GM12864 (cell line): ENCODE measurements around the gene RTN4RL1.
"Not testable (repeated sequence)": the region's sequence is repeated elsewhere in the genome, so short reads cannot be mapped to it uniquely, and the experiment has no call there.

Experiments
- DNase-seq: peaks from one replicate; pipeline ENCODE4 v3.0.0-alpha.2; 2011; ENCODE audit warnings: low read depth
- H3K4me3 ChIP-seq: 2 replicates; pipeline ENCODE4 v1.5.1; 2011; ENCODE audit warnings: mild to moderate bottlenecking, low read depth, low read length, control low read depth
- TF ChIP-seq, protein P1 (sequence below): IDR thresholded peaks from 2 replicates; pipeline ENCODE4 v1.5.1; 2011; ENCODE audit warnings: low read depth, mild to moderate bottlenecking, moderate library complexity, low read length, control low read depth, inconsistent platforms; ENCODE audit errors: missing control alignments

The RTN4RL1 gene

DNA sequence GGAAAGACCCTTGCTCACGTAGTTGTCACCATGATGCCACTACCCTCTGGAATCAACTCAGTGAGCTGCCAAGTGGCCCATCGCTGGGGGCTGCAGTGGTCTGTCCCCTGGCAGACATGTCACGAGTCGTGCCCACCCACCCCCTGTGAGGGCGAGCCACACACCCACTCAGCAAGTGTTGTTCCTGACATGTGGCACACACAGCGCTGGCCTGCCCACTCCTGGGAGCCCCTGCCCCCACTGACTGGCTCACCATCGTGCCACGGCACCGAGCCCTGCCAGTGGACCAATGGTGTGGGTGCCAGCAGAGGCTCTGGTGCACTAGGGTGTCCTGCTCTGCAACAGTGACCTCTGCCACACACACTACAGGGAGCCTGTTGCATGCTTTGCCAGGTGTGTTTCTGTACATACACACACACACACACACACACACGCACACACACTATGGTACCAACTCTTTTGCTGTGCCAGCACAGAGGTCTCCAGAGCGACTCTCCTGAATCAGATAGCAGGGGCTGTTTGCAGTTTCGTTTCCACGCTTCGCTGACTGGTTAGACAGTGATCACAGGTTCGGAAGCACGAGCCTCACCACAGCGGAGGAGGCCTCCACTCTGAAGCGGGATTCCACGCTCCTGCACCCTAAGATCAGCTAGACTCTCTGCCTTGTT, 7.7 kb downstream of the RTN4RL1 start:
- H3K4me3 ChIP-seq = no peak overlapping the region
- TF ChIP-seq, protein P1, sequence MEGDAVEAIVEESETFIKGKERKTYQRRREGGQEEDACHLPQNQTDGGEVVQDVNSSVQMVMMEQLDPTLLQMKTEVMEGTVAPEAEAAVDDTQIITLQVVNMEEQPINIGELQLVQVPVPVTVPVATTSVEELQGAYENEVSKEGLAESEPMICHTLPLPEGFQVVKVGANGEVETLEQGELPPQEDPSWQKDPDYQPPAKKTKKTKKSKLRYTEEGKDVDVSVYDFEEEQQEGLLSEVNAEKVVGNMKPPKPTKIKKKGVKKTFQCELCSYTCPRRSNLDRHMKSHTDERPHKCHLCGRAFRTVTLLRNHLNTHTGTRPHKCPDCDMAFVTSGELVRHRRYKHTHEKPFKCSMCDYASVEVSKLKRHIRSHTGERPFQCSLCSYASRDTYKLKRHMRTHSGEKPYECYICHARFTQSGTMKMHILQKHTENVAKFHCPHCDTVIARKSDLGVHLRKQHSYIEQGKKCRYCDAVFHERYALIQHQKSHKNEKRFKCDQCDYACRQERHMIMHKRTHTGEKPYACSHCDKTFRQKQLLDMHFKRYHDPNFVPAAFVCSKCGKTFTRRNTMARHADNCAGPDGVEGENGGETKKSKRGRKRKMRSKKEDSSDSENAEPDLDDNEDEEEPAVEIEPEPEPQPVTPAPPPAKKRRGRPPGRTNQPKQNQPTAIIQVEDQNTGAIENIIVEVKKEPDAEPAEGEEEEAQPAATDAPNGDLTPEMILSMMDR = no peak
- no peak for DNase-seq

DNA sequence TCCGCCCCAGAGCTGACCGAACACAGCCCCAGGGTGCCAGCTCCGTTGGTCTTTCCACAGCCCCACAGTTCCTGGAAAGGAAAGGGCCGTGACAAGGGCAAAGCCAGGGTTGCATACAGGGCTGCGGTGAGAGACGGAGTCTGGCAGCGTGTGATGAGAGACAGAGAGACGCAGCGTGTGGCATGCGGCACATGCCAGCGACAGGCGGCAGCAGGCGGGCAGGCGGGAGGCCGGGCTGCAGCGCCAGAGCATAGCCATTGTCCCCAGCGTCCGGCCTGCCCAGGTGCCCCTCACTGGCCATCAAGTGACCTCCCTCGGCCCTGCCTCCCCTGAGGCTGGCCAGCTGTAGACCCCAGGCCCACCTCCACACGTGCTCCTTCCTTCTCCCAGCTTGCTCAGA, 8.6 kb downstream of the RTN4RL1 start:
- DNase-seq = no peak
- H3K4me3 ChIP-seq = no peak overlapping the region
- TF ChIP-seq, protein P1 = no peak

DNA sequence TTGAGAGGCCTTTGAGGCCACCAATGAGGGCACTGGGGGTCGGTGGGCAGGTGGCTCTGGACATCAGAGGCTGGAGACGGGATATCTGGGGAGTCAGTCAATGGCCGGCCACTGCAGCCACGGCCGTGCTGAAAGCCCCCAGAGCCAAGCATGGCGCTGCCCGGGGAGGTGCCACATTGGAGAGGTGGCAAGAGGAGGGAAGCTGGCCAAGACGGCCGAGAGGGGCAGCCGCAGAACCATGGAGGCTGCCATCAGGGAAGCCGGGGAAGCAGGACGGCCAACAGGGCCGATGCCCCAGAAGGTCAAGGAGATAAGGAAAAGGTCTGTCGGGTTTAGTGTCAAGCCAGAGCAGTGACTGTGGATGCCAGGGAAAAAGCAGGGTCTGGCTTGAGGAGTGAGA, 9.8 kb downstream of the RTN4RL1 start:
- no peak for DNase-seq
- no peak overlapping the region for H3K4me3 ChIP-seq
- TF ChIP-seq, protein P1 = no peak

DNA sequence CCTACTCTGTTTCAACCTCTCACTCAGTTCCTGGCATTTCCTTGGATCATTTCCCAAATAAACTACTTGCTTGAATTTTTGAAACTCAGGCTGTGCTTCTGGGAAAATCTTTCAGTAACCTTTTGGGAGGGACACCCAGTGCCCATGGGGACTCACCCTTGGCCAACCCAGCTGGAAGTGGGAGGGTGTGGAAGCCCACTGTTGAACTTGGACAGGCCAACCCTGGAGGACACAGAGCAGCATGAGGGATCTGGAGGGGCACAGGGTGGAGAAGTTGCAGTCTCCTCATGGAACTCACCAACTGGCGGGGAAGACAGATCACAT, 11.2 kb downstream of the RTN4RL1 start:
- TF ChIP-seq, protein P1 = no peak
- DNase-seq = no peak

DNA sequence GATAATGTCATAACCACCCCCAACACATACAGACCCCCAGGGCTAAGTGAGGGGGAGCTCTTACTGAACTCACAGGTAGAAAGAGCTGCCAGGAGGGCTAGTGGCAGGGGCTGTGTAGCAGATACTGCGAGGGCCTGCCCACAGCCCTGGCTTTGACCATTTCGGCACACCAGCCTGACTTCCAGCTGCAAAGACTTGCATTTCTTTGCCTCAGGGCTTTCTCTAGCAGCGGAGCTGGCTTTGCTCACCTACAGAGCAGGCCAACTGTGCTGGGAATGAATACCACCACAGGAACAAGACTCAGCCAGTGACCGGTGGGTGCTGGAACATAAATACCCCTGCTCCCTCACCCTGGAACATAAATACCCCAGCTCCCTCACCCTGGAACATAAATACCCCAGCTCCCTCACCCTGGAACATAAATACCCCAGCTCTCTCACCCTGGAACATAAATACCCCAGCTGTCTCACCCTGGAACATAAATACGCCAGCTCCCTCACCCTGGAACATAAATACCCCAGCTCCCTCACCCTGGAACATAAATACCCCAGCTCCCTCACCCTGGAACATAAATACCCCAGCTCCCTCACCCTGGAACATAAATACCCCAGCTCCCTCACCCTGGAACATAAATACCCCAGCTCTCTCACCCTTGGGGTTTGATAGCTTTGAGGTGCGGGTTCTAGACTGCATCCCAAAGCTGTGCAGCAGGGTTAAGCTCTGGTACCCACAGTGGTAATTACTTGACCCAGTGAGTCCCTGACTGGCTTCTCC, 11.7 kb downstream of the RTN4RL1 start:
- not testable (repeated sequence) for H3K4me3 ChIP-seq, DNase-seq

More for the DNA sequence above, 11.2 kb downstream of the RTN4RL1 start:
- H3K4me3 ChIP-seq = no peak overlapping the region

DNA sequence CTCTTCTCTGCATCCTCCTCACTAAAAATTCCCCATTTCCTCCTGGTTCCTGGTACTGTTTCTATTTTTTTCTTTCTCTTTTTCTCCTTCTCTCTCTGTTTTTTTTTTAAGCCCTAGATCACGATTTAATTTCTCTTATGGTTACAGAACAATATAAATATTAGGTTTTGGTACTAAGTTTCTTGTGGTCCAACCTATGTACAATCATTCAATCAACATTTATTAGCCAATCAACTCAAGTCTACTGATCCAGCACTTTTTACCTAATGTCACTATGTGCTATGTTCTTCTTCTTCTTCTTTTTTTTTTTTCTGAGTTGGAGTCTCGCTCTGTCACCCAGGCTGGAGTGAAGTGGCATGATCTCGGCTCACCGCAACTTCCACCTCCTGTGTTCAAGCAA, 12.6 kb downstream of the RTN4RL1 start:
- no peak for DNase-seq
- TF ChIP-seq, protein P1 = no peak
- no peak overlapping the region for H3K4me3 ChIP-seq

DNA sequence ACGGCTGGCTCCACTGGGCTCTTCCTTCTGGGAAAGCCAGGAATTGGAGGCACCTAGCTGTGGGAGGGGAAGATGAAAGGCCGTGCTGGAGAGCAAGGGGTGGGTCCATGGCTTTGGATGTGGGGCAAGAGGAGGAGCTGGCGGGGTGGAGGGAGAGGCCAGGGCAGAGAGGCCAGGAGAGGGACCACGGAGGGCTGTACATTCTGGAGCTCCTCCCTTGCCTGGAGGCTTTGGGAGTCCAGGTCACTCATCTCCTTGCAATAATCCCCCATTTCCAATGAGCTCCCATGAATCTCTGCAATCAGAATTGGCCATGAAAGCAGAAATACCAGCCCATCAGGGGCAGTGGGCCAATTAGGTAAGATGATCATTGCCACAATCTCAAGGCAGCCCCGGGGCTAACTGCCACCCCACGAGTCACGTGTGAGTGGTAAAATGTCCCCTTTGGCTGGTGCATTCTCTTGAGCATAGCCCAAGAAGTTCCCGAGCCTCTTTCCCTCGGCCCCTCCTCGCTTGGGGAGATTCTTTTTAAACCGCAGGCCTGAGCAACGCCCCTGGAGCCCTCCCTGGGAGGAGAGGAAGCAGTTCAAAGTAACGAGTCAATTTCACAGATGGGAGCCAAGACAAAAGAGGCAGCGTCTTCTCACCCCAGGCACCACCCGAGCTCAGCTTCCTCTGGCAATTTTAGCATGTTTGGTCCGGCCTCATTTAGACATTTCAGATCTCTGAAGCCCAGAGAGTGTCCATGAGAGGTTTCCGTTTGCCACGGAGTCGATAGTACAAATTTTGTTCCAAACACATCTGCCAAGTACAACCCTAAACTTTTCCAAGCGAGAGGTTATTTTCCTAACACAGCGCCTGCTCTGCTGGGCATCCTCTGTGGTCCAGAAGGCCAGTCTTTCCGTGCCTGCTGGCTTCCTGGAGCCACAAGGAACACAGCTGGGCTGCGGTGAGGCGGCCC, 13.4 kb downstream of the RTN4RL1 start:
- TF ChIP-seq, protein P1 = no peak
- H3K4me3 ChIP-seq = no peak overlapping the region
- DNase-seq = no peak
